ENCODE measurements around the gene CDH4.
"Not testable (repeated sequence)": the region's sequence is repeated elsewhere in the genome, so short reads cannot be mapped to it uniquely, and the experiment has no call there.

The CDH4 gene

DNA sequence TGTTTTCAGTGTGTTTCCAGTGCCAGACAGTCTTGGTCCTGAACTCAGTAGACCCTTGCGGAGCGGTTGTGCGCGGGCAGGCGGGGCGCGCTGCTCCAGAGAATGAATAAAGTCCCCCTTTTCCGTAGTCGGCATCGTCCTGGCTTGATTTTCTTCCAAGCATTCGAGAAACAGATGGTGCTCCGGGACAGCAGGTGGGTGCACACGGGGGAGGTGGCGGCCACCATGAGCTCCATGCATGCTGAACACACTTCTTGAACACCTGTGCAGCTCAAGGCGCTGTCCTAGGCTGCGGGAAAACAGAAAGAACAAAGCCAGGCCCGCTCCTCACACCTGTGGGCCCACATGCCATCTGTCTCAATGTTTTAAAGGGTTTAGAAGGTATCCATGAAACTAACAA, 688.4 kb downstream of the CDH4 start:
- H3K4me3 ChIP-seq (replicated peaks; ENCODE audit: insufficient read depth, low read length), result no peak overlapping the region
- H3K27me3 ChIP-seq (ENCODE audit: insufficient read depth, poor library complexity, severe bottlenecking), result no peaks in the 10 kb centered on the region
- DNase-seq (ENCODE audit: low read depth in 1 of 2, low spot score in 1 of 2), result no peak
- no peak for TF ChIP-seq SPI1 (IDR thresholded peaks at IDR 0.05; ENCODE audit: borderline replicate concordance, low read depth)
- TF ChIP-seq, protein P1, sequence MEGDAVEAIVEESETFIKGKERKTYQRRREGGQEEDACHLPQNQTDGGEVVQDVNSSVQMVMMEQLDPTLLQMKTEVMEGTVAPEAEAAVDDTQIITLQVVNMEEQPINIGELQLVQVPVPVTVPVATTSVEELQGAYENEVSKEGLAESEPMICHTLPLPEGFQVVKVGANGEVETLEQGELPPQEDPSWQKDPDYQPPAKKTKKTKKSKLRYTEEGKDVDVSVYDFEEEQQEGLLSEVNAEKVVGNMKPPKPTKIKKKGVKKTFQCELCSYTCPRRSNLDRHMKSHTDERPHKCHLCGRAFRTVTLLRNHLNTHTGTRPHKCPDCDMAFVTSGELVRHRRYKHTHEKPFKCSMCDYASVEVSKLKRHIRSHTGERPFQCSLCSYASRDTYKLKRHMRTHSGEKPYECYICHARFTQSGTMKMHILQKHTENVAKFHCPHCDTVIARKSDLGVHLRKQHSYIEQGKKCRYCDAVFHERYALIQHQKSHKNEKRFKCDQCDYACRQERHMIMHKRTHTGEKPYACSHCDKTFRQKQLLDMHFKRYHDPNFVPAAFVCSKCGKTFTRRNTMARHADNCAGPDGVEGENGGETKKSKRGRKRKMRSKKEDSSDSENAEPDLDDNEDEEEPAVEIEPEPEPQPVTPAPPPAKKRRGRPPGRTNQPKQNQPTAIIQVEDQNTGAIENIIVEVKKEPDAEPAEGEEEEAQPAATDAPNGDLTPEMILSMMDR (IDR thresholded peaks at IDR 0.05; ENCODE audit: insufficient read depth, low read length), result no peak
- TF ChIP-seq POLR2AphosphoS5 (IDR thresholded peaks at IDR 0.05; ENCODE audit: low read depth), result no peak
- TF ChIP-seq, protein P2, sequence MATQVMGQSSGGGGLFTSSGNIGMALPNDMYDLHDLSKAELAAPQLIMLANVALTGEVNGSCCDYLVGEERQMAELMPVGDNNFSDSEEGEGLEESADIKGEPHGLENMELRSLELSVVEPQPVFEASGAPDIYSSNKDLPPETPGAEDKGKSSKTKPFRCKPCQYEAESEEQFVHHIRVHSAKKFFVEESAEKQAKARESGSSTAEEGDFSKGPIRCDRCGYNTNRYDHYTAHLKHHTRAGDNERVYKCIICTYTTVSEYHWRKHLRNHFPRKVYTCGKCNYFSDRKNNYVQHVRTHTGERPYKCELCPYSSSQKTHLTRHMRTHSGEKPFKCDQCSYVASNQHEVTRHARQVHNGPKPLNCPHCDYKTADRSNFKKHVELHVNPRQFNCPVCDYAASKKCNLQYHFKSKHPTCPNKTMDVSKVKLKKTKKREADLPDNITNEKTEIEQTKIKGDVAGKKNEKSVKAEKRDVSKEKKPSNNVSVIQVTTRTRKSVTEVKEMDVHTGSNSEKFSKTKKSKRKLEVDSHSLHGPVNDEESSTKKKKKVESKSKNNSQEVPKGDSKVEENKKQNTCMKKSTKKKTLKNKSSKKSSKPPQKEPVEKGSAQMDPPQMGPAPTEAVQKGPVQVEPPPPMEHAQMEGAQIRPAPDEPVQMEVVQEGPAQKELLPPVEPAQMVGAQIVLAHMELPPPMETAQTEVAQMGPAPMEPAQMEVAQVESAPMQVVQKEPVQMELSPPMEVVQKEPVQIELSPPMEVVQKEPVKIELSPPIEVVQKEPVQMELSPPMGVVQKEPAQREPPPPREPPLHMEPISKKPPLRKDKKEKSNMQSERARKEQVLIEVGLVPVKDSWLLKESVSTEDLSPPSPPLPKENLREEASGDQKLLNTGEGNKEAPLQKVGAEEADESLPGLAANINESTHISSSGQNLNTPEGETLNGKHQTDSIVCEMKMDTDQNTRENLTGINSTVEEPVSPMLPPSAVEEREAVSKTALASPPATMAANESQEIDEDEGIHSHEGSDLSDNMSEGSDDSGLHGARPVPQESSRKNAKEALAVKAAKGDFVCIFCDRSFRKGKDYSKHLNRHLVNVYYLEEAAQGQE (IDR thresholded peaks at IDR 0.05; ENCODE audit: insufficient replicate concordance, low read depth), result no peak
- TF ChIP-seq GABPA (IDR thresholded peaks at IDR 0.05; ENCODE audit: low read depth), result no peak
- H3K27ac ChIP-seq (replicated peaks), result no peak overlapping the region

DNA sequence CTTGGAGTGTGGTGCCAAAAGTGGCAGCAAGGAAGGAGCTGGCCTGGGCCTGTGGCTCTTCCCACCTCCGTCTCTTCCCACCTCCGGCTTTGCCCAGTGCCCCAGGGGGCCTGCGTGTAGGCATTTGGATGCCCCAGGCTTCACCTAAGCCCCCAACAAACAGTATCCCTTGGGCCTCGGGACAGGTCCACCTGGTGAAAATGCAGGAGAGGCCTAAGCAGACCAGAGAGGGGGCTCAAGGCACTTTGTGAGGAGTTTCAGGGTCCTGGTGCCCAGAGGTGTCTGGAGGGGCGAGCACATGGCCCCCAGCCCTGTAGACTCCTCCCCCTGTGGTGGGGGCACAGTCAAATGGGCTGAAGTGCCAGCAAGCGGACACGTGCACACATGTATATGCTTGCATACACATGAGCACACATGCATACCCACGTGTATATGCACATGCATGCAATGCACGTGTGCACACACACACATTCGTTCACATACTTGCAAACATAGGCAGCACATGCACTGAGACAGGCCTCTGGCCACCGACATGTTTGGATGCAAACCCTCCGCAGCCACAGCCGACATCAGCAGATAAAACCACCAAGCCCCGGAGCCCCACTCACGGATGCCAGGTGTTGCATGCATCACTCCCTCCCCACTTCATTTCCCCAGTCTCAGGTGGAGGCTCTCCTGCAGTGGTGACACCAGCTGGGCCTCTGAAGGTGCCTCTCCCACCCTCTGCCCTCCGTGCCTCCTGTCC, 689.1 kb downstream of the CDH4 start:
- Histone ChIP-seq H3K27ac (replicated peaks) (no peak overlapping the region), H3K27me3 (ENCODE audit: insufficient read depth, poor library complexity, severe bottlenecking) (no peaks in the 10 kb centered on the region), H3K4me3 (replicated peaks; ENCODE audit: insufficient read depth, low read length) (no peak overlapping the region)
- no peak for DNase-seq (ENCODE audit: low read depth in 1 of 2, low spot score in 1 of 2)
- TF ChIP-seq SPI1 (IDR thresholded peaks at IDR 0.05; ENCODE audit: borderline replicate concordance, low read depth) (no peak), GABPA (IDR thresholded peaks at IDR 0.05; ENCODE audit: low read depth) (no peak)

DNA sequence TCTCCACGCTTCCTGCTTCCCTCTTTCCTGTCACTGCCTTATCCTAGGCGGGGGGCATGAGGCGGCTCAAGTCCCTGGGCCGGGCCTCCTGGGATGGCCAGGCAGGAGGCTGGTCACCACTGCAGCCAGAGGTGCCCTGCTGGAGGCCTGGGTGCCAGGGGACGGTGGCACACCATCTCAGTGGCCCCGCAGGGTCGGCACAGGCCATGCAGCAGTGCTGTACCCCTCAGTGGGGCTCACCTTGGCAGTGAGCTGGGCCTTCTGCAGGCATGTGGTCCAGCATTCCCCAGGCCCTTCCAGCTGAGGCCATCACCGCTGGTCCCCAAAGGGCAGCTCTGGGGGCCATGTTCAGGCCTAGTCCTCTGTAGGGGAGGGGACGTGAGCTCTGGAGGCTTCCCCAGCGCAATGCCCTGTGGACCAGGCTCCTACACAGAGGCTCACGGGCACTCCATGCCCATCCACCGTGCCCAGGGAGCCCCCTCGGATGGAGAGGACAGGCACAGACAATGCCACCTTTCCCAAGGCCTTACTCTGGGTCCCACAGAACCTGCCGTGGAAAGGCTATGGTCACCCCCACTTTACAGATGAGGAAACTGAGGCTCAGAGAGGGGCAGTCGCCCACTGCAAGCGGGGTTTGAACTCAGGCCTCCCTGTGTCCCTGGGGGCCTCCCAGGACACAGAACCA, 689.8 kb downstream of the CDH4 start:
- Histone ChIP-seq H3K4me3 (replicated peaks; ENCODE audit: insufficient read depth, low read length) (no peak overlapping the region), H3K27me3 (ENCODE audit: insufficient read depth, poor library complexity, severe bottlenecking) (no peaks in the 10 kb centered on the region), H3K27ac (replicated peaks) (no peak overlapping the region)
- no peak for DNase-seq (ENCODE audit: low read depth in 1 of 2, low spot score in 1 of 2)
- TF ChIP-seq, protein P1 (IDR thresholded peaks at IDR 0.05; ENCODE audit: insufficient read depth, low read length), result no peak
- TF ChIP-seq POLR2AphosphoS5 (IDR thresholded peaks at IDR 0.05; ENCODE audit: low read depth), result no peak
- TF ChIP-seq SPI1 (IDR thresholded peaks at IDR 0.05; ENCODE audit: borderline replicate concordance, low read depth), result no peak
- TF ChIP-seq GABPA (IDR thresholded peaks at IDR 0.05; ENCODE audit: low read depth), result no peak
- TF ChIP-seq, protein P2 (IDR thresholded peaks at IDR 0.05; ENCODE audit: insufficient replicate concordance, low read depth), result no peak

DNA sequence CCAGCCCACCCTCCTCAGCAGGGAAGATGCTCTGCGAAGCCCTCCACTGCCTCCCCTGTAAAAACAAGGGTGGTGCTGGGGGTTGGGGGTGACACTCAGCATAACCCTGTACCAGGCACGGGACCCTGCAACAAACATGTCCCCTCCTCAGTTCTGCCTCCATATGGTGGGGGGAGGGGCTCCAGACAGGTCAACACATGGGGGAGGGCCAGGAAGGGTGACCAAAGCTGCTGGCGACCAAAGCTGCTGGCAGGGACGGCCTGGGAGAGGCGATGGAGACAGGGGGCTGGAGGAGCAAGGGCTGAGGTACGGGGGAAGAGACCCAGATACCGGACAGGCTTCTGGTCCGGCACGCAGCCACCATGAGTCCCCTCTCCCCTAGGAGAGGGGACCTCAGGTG, 690.5 kb downstream of the CDH4 start:
- Histone ChIP-seq H3K4me3 (replicated peaks; ENCODE audit: insufficient read depth, low read length) (no peak overlapping the region), H3K27ac (replicated peaks) (no peak overlapping the region), H3K27me3 (ENCODE audit: insufficient read depth, poor library complexity, severe bottlenecking) (no peaks in the 10 kb centered on the region)
- no peak for DNase-seq (ENCODE audit: low read depth in 1 of 2, low spot score in 1 of 2)
- TF ChIP-seq GABPA (IDR thresholded peaks at IDR 0.05; ENCODE audit: low read depth) (no peak), POLR2AphosphoS5 (IDR thresholded peaks at IDR 0.05; ENCODE audit: low read depth) (no peak), SPI1 (IDR thresholded peaks at IDR 0.05; ENCODE audit: borderline replicate concordance, low read depth) (no peak)
- TF ChIP-seq, protein P1 (IDR thresholded peaks at IDR 0.05; ENCODE audit: insufficient read depth, low read length), result no peak
- TF ChIP-seq, protein P2 (IDR thresholded peaks at IDR 0.05; ENCODE audit: insufficient replicate concordance, low read depth), result no peak

DNA sequence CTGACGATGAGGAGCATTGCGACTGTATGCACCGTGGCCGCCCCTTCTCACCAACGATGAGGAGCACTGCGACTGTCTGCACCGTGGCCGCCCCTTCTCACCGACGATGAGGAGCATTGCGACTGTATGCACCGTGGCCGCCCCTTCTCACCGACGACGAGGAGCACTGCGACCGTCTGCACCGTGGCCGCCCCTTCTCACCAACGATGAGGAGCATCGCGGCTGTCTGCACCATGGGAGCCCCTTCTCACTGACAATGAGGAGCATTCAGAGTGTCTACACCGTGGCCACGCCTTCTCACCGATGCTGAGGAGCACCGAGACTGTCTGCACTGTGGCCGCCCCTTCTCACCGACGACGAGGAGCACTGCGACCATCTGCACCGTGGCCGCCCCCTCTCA, 692.9 kb downstream of the CDH4 start:
- H3K4me3 ChIP-seq (replicated peaks; ENCODE audit: insufficient read depth, low read length); H3K27ac ChIP-seq (replicated peaks); DNase-seq (ENCODE audit: low read depth in 1 of 2, low spot score in 1 of 2); H3K27me3 ChIP-seq (ENCODE audit: insufficient read depth, poor library complexity, severe bottlenecking): not testable (repeated sequence)
